HG03432 (cell line): ENCODE results near the gene HSF5.
A peak's percentile ranks its signal among the peaks of the same experiment; 100 is the strongest.
"Not testable (repeated sequence)": the region's sequence is repeated elsewhere in the genome, so short reads cannot be mapped to it uniquely, and the experiment has no call there.

Source experiments
- ATAC-seq: cut with Tn5 transposase; IDR thresholded peaks from one replicate; pipeline ENCODE4 v1.9.1; 2021; ENCODE audit warnings: mild to moderate bottlenecking, moderate library complexity; ENCODE audit not compliant: unreplicated experiment

The HSF5 gene

DNA sequence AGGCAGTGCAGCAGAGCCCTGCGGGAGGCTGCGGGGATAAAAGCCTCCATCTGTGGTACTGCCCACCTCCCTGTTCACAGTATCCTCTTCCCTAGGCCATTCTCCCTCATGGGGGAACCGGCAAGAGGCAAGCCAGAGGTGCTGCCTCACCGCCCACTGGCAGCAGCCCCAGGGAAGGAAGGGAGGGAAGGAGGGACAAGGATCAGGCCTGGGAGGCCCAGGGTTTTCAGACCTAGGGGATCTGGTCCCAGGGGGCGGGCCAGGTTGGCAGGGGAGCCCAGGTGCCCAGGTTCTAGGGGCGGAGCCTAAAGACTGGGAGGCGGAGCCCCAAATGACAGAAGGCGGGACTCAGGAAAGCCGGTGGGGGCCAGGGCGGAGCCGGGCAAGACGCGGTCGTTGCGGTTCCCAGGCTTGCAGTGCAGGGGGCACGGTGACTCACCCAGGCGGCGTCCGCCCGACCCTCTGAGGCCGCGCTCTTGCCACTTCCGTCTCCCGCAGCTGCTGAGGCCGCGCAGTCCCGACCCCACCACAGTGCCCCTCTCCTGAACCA, 29.2 kb upstream of the HSF5 start:
- no peak for ATAC-seq

DNA sequence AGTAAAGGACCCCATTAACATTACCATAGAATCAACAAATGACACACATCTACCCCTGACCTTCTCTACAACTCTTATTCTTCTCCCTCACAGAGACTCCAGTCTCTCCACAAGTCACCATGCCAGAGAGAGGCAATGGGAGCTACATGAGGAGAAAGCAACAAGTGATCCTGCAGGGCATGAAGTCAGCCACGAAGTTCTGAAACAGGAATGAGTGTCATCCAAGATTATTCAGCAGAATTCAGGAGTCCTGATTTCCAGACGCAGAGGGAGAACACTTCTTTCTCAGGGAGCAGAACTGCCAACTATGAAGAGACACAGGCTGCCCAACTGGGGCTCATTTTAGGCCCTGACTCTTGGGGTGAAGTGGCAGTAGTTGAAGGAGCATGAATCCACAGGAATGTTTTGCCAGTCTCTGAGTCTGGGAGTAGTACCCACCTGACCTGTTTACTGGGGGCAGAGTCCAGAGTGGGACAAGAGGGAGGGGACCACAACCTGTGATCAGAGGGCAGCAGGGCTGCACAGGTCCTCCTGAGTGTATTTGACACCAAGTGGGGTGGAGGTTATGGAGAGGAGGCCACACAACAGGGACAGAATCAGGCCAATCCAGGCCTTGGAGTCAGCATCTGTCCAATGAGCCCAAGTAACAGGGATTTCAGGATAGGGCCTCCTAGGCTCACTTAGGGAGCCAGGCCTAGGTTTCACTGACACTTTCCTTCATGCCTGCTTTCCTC, 28.6 kb upstream of the HSF5 start:
- ATAC-seq: no peak

DNA sequence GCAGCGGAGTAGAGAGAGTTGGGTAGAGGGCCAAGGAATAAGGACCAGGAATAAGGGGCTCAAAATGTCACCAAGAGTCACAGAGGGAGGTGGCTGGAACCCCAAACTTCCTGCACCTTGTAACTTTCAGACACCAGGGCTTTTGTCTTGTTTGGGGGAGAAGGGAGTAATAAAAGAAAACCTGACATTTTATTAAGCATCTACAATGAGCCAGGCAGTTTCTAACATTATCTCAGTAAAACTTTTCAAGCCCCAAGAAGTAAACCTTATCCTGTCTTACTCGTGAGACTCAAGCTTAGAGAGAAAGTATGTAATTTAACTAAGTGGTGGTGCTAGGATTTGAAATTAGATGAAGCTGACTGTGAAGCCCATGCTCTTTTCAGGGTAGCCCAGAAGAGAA, 27.1 kb upstream of the HSF5 start:
- ATAC-seq: no peak

DNA sequence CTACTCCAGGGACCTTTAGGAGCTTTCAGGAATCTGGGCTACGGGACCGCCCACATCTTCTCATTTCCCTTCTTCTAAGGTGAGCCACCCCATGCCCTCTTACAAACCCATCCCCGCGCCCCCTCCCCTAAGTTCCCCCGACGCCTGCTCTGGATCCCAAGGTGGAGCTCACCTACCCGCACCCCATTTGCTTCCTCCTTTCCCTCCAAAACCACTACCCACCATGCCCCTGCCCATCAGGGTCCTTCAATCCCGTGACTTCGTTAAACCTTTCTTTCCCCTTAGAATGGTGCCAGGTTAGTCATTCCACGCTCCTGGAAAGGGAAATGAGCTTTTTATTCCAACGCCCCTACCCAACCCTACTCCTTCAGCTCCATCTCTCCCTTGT, 26.6 kb upstream of the HSF5 start:
- no peak for ATAC-seq

- ATAC-seq: peak; percentile 21
Measured at GRCh38 chr17:58513965-58514769, 26.0 kb upstream of the HSF5 start, which contains the start of gene MTMR4. Gene MTMR4 (minus strand): TSS chr17:58514638. CDS start chr17:58514407, 231 bp downstream.

- no peak for ATAC-seq
Measured at GRCh38 chr17:58513267-58513964, 25.2 kb upstream of the HSF5 start.

DNA sequence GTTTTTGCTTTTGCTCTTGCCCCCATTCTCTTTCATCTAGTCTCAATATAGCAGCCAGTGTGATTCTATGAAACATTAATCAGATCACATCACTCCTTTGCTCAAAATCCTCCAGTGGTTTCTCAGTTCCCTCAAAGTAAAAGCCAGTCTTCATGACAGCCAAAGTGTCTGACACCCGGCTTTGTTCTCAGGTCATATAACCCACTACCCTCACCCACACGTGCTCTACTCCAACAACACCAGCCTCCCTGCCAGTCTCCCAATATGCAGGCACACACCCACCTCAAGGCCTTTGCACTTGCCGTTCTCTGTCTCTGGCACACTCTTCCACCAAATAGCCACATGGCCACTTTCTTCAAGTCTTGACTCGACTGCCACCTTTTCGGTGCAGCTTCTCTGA, 21.9 kb upstream of the HSF5 start:
- ATAC-seq: no peak

GRCh38 chr17:58508341-58509067, 20.3 kb upstream of the HSF5 start:
- no peak for ATAC-seq

DNA sequence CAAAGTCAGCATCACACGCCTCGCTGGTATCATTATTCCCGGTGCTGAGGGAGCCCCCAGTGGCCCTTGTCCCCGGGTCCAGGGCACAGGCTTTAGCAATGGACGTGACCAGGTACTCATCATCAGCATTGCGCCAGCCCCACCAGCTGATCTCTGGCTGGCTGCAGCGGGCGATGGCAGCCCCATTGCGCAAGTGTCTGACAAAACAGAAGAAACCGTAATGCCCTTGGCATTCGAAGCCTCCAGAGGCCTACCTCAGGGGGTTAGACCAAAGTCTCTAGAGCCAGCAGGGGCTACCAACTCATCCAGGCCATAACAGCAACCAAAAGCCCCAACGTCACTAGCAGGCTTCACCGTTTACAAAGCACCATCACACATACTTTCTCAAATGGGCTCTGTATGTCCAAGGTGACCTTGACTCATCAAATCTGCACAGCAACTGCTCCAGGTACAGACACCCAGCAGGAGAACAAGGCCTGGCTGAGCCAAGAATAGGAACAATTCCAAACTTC, 19.0 kb upstream of the HSF5 start:
- ATAC-seq: no peak

DNA sequence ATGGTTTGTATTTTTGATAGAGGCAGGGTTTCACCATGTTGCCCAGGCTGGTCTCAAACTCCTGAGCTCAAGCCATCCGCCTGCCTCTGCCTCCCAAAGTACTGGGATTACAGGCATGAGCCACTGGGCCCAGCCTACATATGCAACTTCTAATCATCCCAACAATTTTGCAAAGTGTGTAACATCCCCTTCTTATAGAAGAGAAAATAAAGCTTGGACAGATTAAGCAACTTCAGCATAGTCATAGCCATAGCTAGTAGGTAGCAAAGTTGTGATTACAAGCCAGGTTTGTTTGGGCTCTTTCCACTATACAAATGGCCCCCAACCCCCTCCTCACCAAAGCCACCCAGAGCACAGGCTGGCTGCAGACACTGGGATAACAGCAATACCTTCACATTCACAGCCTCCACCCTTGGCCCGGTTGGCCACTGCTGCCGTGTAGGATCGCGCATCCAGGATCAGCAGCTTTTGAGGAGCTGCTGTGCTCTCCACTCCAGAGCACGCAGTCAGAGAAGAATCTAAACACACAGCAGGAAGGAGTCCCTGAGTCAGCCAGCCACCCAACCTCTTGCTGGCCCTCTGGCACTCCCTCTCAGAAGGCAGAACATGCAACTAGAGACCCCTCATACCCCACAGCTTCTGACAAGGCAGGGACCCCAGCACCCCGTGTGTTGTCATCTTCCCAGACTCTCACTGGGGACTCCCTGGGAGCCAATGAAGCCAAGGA, 18.3 kb upstream of the HSF5 start:
- no peak for ATAC-seq

GRCh38 chr17:58504826-58505351, 16.7 kb upstream of the HSF5 start:
- ATAC-seq: peak; percentile 92

GRCh38 chr17:58503866-58504265, 15.7 kb upstream of the HSF5 start:
- no peak for ATAC-seq

DNA sequence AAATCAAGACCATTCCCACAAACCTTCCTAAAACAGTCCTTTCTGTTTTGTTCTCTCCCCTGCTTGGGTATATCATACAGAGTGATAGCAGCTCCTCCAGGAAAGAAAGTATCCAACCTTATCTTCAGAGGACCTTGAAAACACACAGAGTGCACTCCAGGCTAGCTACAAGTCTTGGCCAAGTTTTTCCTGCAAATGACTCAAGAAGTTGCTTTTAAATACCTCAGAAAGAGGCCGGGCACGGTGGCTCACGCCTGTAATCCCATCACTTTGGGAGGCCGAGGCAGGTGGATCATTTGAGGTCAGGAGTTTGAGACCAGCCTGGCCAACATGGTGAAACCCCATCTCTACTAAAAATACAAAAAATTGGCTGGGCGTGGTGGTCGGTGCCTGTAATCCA, 14.9 kb upstream of the HSF5 start:
- ATAC-seq: not testable (repeated sequence)

GRCh38 chr17:58501451-58501850, 13.2 kb upstream of the HSF5 start:
- no peak for ATAC-seq

GRCh38 chr17:58498177-58498828, 10.1 kb upstream of the HSF5 start:
- no peak for ATAC-seq

DNA sequence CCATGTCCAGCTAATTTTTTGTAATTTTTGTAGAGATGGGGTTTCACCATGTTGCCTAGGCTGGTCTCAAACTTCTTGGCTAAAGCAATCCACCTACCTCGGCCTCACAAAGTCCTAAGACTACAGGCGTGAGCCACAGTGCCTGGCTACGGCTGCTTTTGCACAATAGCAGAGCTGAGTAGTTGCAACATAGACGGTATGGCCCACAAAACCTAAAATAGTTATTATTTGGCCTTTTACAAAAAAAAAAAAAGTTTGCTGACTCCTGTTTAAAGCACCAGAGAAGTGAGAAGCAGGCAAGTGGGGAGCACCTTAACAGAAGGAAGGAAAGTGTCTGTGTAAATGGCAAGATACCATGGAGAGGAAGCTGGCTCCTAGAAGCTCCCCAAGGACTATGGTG, 5.3 kb upstream of the HSF5 start:
- ATAC-seq: no peak

DNA sequence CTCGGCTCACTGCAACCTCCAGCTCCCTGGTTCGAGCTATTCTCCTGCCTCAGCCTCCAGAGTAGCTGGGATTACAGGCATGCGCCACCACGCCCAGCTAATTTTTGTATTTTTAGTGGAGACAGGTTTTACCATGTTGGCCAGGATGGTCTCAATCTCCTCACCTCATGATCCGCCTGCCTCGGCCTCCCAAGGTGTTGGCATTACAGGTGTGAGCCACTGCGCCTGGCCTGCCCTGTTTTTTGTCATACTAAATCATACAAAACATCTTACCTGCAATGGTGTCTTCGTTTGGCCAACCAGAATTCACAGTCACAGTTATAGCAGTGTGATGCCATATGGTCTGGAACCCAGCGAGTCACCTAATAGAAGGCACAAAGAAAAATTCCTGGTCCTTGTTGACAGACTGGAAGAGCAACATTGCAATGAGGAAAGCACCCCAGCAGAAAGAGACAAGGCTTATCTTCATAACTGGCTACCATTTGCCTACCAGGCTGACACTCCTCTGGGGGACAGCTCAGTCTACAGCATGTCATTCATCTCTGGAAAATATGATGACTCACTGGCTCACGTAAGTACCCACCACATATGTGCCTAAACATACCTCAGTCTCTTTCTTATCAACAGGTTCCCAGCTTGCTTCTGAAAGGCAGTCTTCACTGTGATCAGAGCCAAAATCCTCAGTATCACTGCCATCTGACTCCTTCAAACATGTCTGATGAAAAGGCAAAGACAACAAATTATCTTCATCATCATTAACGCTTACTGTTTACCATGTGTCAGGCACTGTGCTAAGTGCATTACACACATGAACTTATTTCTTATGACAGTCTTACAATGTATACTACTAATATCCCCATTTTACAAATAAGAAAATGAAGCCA, 4.3 kb upstream of the HSF5 start:
- ATAC-seq: no peak

DNA sequence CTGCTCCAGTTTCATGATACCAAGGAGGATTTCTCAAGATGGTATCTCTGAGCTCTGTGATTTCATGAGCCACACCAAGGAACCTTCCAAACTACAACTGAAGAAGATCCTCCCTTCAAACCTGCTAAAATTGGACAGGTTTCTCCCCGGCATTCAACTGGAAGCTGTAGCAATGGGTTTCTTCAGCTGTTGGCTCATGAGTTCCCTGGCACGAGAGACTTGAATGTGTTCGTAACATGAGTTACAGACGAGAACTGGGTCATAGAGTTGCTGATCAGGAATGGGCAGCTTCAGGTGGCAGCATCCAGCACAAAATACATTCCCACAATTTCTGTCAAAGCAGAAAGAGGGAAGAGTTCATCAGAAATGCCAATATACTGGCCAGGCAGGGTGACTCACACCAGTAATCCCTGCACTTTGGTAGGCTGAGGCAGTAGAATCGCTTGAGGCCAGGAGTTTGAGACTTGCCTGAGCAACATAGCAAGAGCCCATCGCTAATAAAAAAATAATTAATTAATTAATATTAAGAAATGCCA, 3.4 kb upstream of the HSF5 start:
- no peak for ATAC-seq
